Testis (tissue), 3 donors: ENCODE results near the gene NDUFAF5. TPM values are rescaled to one million over a fixed set of nuclear protein-coding genes. Genes with fewer than 3 reads are reported as not detected.

ENCODE experiments used
- DNase-seq: peaks from one replicate; pipeline ENCODE4 v3.0.0-alpha.2; 2019
- H3K27ac ChIP-seq, 2 donors: fragments of 200-600 bp; sonication (generic); one replicate each; pipeline ENCODE4 v1.5.1; 2019
- H3K27me3 ChIP-seq: fragments of 200-600 bp; sonication (generic); one replicate; pipeline ENCODE4 v1.5.1; 2019
- H3K36me3 ChIP-seq: fragments of 200-600 bp; sonication (generic); one replicate; pipeline ENCODE4 v1.5.1; 2017; ENCODE audit warnings: low read depth; ENCODE audit errors: missing control alignments
- H3K4me1 ChIP-seq: fragments of 200-600 bp; sonication (generic); one replicate; pipeline ENCODE4 v1.5.1; 2019
- H3K4me3 ChIP-seq, 2 donors: fragments of 200-600 bp; sonication (generic); one replicate each; pipeline ENCODE4 v1.5.1; 2017 to 2019
- H3K9me3 ChIP-seq: fragments of 200-600 bp; sonication (generic); one replicate; pipeline ENCODE4 v1.5.1; 2017
- CTCF ChIP-seq, 3 experiments: fragments of 450-650 bp in 2 of 3; fragments of 200-600 bp in 1 of 3; sonication (generic) in 1 of 3; IDR thresholded peaks; one replicate each; pipeline ENCODE4 v1.5.1; 2016 to 2019; ENCODE audit warnings: antibody characterized with exemption in 3 of 3, mild to moderate bottlenecking in 2 of 3, moderate library complexity in 1 of 3
- POLR2A ChIP-seq: fragments of 450-650 bp; IDR thresholded peaks from one replicate; pipeline ENCODE4 v1.6.1; 2017; ENCODE audit warnings: antibody characterized with exemption, mild to moderate bottlenecking, moderate library complexity
- WGBS, 2 donors: methylation state at CpG; one replicate each; pipeline ENCODE4 v1.1.5; 2018; 5-methylcytosine and 5-hydroxymethylcytosine counted together
- intact Hi-C: fragments of 100-400 bp; cut with DNase I; formaldehyde crosslinking; loops from one replicate; pipeline ENCODE4 v1.15.1; 2023; ENCODE audit warnings: low total_unique reads
- polyA plus RNA-seq: library from polyadenylated mRNA; stranded (reverse); fragments of 350-450 nt; fragmentation: Illumina TruSeq; extraction: RNeasy Lipid Tissue Mini Kit (QIAGEN cat#74804); gene quantifications from one replicate; pipeline ENCODE4 v1.2.3, GENCODE V29; 2014; ENCODE audit warnings: low read depth, low replicate concordance; ENCODE audit not compliant: insufficient read depth
- total RNA-seq, 2 donors: library from RNA; depleted of rRNA; stranded (reverse); fragments of >200 nt; gene quantifications; one replicate each; pipeline ENCODE4 v1.2.3, GENCODE V29; 2016

The NDUFAF5 gene
- total and polyA plus RNA-seq, 3 donors from 2014 or later: 32.9 to 50.5 (median 36.4) TPM

DNA sequence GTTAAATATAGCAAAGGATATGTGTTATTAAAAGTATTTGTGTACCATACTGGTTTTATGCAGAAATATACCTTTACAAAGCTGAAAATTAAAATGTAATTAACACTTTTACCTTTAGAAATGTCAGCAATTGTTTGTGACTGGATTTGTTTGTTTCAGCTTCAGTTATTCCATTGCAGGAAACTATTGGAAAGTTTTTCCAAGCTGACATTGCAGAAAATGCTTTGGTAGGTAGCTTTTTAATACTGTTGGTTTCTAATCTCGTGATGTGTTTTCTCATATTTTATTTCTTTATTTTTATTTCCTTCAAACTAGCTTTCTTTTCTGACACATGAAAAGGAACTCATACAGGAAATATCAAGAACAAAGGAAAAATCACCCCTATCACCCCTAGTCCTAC lies 8.2 kb downstream of the NDUFAF5 start:
- Histone ChIP-seq H3K4me3 (no peak overlapping the region), H3K27ac (no peak overlapping the region), H3K9me3 (no peaks in the 10 kb centered on the region), H3K36me3 (no peaks in the 10 kb centered on the region), H3K27me3 (no peaks in the 10 kb centered on the region), H3K4me1 (no peaks in the 10 kb centered on the region)
- no peak for TF ChIP-seq CTCF (IDR thresholded peaks at IDR 0.05)
- 90 to 100% methylated on average over 1 of the region's 1 CpG for WGBS, 2 donors
- intact Hi-C loops: no loop called here
- no peak for DNase-seq

GRCh38 chr20:13794667-13795066 lies 9.8 kb downstream of the NDUFAF5 start:
- Histone ChIP-seq H3K9me3 (no peaks in the 10 kb centered on the region), H3K4me1 (no peaks in the 10 kb centered on the region), H3K4me3 (no peak overlapping the region), H3K27me3 (no peaks in the 10 kb centered on the region), H3K36me3 (no peaks in the 10 kb centered on the region), H3K27ac (no peak overlapping the region)
- WGBS, 2 donors: 95 to 99% methylated on average over 6 of the region's 6 CpGs
- no peak for DNase-seq
- TF ChIP-seq CTCF (IDR thresholded peaks at IDR 0.05): no peak
- intact Hi-C loops: no loop called here

DNA sequence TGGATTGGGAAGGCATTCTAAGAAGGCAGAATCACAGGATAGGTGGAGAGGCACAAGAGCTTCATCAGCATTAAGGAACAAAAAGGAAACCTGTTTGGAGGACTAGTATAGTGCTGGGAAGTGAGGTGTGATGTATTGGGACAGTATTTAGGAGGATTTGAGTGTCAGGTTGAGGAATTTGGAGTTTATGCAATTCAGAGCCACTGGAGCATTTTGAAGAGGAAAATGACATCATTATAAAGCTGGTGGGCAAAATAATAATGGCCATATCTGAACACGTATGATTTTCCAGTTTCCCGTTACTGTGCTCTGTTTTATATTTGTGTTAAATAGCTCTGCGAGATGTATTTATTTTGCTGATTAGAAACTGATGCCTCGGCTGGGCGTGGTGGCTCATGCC lies 14.2 kb downstream of the NDUFAF5 start:
- Histone ChIP-seq H3K36me3 (no peaks in the 10 kb centered on the region), H3K27me3 (no peaks in the 10 kb centered on the region), H3K9me3 (no peaks in the 10 kb centered on the region), H3K27ac (no peak overlapping the region), H3K4me1 (peaks cover 8% of the 10 kb centered on the region), H3K4me3 (no peak overlapping the region)
- WGBS, 2 donors: 96 to 99% methylated on average over 5 of the region's 5 CpGs
- DNase-seq: no peak
- TF ChIP-seq POLR2A: no peak
- no peak for TF ChIP-seq CTCF (IDR thresholded peaks at IDR 0.05)
- intact Hi-C loops: no loop called here

GRCh38 chr20:13799974-13800373 lies 15.1 kb downstream of the NDUFAF5 start:
- peaks cover 8% of the 10 kb centered on the region for H3K4me1 ChIP-seq
- peak overlapping the region in 1 of 2 donors; percentile 22 for H3K27ac ChIP-seq
- no peaks in the 10 kb centered on the region for H3K36me3 ChIP-seq
- WGBS, 2 donors: 88 to 94% methylated on average over 2 of the region's 2 CpGs
- TF ChIP-seq POLR2A: no peak
- TF ChIP-seq CTCF (IDR thresholded peaks at IDR 0.05): no peak
- no peak for DNase-seq
- intact Hi-C loops: no loop called here
- H3K4me3 ChIP-seq: no peak overlapping the region
- no peaks in the 10 kb centered on the region for H3K27me3 ChIP-seq
- no peaks in the 10 kb centered on the region for H3K9me3 ChIP-seq

GRCh38 chr20:13800728-13801134 lies 15.9 kb downstream of the NDUFAF5 start:
- DNase-seq: peak; percentile 89
- Histone ChIP-seq H3K36me3 (no peaks in the 10 kb centered on the region), H3K9me3 (no peaks in the 10 kb centered on the region), H3K27ac (peak overlapping the region in 1 of 2 donors; percentile 22), H3K27me3 (no peaks in the 10 kb centered on the region), H3K4me1 (peaks cover 8% of the 10 kb centered on the region), H3K4me3 (no peak overlapping the region)
- WGBS, 2 donors: 22 to 36% methylated on average over 7 of the region's 7 CpGs
- TF ChIP-seq POLR2A (no peak), CTCF (IDR thresholded peaks at IDR 0.05) (no peak)
- intact Hi-C loops: no loop called here
